Activated CD4-positive, alpha-beta T cell treated with anti-CD3 and anti-CD28 coated beads, Interleukin-2, amount 50 U/mL, for 48 hours (primary cell): ENCODE results near the gene ATG2B.
"Not testable (repeated sequence)": the region's sequence is repeated elsewhere in the genome, so short reads cannot be mapped to it uniquely, and the experiment has no call there.

Source experiments
- DNase-seq, 2 experiments: peaks; one replicate each; pipeline ENCODE4 v3.0.0-alpha.2; 2020

The ATG2B gene

GRCh38 chr14:96370528-96370927 is 7.4 kb upstream of the ATG2B start:
- DNase-seq: no peak

GRCh38 chr14:96368534-96368933 is 5.4 kb upstream of the ATG2B start:
- DNase-seq: no peak

- no peak for DNase-seq
Observed at GRCh38 chr14:96364962-96365361, 1.8 kb upstream of the ATG2B start.

- peak; percentile 38 to 47 for DNase-seq
Observed at GRCh38 chr14:96363751-96364336, 703 bp upstream of the ATG2B start.

GRCh38 chr14:96362071-96362964 is 823 bp downstream of the ATG2B start:
- peak; percentile 26 to 55 for DNase-seq

GRCh38 chr14:96359959-96360358 is 3.2 kb downstream of the ATG2B start:
- no peak for DNase-seq

GRCh38 chr14:96357216-96357615 is 5.9 kb downstream of the ATG2B start:
- no peak for DNase-seq

- no peak for DNase-seq
Observed at GRCh38 chr14:96354246-96354645, 8.9 kb downstream of the ATG2B start.

GRCh38 chr14:96352708-96353107 is 10.4 kb downstream of the ATG2B start:
- no peak for DNase-seq

DNA sequence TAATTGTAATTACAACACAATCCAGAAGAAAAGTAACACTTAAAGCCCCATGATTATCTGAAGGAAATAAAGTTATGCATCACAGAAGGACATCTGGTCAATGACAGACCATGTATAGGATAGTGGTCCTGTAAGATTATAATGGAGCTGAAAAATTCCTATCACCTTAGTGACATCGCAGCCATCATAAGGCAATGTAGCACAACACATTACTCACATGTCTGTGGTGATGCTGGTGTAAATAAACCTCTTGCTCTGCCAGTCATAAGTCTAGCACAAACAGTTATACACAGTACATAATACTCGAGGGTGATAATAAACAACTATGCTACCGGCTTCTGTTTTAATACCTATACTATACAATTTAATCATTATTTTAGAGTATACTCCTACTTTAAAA is 11.2 kb downstream of the ATG2B start:
- no peak for DNase-seq

DNA sequence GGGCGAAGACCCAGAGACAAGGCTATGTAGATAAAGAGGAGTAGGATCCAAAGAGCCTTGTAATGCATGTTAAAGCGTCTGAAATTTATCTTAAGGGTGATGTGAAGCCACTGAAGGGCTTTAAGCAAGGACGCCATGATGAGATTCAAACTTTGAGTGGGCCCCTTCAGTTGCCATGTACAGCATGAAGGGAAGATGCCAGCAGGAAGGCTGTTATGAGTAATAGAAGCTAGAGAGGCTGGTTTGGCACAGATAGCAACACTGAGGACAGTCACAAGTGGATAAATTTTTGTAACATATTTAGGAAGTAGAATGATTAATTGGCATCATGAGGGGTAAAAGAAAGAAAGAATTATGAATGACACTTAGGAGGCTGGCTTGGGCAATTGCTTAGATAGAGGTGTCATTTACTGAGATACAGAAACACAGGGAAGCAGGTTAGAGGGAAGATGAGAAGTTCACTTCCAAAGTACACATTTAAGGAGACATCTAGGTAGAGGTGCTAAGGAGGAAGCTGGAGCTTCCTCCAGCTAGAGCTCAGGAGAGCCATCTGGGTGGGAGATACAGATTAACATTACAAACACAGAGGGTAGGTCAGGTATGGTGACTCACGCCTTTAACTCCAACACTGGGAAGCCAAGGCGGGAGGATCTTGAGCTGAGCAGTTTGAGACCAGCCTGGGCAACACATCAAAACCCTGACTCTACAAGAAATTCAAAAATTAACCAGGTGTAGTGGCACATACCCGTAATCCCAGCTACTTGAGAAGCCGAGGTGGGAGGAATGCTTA is 13.7 kb downstream of the ATG2B start:
- no peak for DNase-seq

GRCh38 chr14:96347957-96348356 is 15.2 kb downstream of the ATG2B start:
- DNase-seq: not testable (repeated sequence)

DNA sequence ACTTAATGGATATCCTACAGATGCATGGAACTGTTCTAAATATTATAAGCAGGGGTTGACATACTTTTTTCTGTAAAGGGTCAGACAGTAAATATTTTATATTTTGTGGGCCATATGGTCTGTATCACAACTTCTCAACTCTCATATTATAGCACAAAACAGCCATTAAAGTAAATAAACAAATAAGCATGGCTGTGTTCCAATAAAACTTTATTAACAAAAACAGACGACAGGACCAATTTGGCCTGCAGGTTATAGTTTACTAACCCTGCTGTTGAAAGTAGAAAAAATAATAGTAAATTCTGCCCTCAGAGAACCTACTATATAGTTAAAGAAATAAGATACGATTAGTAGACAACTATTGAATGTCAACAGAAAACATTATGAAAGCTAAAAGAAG is 17.5 kb downstream of the ATG2B start:
- DNase-seq: no peak

GRCh38 chr14:96341323-96341722 is 21.8 kb downstream of the ATG2B start:
- no peak for DNase-seq

DNA sequence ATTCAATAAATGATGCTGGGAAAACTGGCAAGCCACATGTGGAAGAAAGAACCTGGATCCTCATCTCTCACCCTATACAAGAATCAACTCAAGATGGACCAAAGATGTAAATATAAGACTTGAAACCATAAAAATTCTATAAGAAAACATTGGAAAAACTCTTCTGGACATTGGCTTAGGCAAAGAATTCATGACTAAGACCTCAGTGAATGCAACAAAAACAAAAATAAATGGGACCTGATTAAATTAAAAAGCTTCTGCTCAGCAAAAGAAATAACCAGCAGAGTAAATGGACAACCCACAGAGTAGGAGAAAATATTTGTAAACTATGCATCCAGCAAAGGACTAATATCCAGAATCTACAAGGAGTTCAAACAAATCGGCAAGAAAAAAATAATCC is 24.6 kb downstream of the ATG2B start:
- DNase-seq: no peak

- no peak for DNase-seq
Observed at GRCh38 chr14:96324219-96324618, 38.9 kb downstream of the ATG2B start.

DNA sequence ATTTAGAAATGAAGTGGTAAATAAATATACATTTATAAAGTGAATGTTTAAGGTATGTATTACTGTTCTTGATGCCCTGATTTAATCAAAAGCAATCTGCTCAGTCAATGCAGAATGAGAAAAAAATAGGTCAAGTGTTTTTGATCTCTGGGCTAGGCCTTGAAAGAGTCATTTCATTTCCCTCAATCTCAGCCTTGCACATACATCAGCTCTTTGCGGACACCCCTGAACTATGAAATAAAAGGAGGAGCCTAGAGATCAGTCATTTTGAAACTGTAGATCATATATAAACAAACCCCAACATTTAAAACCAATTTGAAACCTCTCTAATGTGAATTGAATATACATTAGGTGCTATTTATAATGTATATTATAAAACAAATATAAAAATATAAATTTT is 42.5 kb downstream of the ATG2B start:
- no peak for DNase-seq

DNA sequence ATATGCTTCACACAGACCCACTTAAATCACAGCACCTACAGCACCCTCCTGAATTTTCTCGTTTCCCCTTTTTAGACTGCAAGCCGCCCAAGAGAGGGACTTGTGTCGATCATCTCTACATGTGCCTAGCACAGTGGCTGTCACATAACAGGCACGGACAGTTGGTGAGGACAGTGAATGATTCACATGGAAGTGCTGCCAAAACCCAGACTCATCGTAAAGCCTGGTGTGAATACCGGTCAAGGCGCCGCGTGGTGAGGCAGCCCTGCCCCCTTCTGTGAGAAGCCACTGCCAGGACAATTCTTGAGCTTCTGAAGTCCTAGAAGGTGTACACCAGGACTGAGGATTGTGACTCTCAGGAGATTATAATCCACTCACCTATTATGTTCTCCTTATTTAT is 44.3 kb downstream of the ATG2B start:
- no peak for DNase-seq

DNA sequence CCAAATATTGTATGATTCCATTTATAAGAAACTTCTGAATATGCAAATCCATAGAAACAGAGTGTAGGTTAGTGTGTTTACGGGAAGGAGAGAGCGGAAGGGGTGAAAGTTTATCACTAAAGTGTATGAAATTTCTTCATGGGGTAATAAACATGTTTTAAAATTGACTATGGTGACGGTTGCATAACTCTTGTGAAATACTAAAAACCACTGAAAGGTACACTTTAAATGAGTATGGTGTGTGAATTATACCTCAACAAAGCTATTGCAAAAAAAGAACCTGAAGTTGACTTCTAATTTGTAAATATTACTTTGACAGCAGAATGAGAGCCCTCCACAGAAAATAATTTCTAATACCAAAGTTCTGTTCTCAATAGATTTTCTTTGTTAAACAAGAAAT is 47.1 kb downstream of the ATG2B start:
- DNase-seq: no peak

DNA sequence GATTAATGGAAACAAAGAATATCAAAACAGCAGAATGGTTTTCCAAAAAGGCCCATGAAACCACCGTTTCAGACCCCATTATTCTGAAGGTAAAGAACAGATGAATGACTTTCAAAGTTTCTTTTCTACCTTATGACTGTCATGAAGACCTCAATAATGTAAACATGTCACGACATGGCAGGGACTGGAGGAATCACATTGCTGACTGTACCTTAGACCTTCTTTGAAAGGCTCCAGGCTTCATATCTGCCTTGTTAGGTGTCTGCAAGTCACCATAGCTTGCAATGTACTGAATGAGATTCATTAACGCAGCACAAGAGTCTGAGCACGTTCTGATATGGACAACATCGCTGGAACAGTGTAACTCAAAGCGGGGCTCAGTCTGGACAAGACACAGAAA is 52.2 kb downstream of the ATG2B start:
- no peak for DNase-seq

GRCh38 chr14:96309896-96310330 is 53.2 kb downstream of the ATG2B start:
- DNase-seq: no peak

GRCh38 chr14:96309133-96309895 is 53.8 kb downstream of the ATG2B start:
- no peak for DNase-seq

GRCh38 chr14:96307434-96307833 is 55.7 kb downstream of the ATG2B start:
- DNase-seq: no peak
